HG03025 (cell line): ENCODE data around the gene METTL22.
"Not testable (repeated sequence)": the region's sequence is repeated elsewhere in the genome, so short reads cannot be mapped to it uniquely, and the experiment has no call there.

ENCODE experiments used
- ATAC-seq: cut with Tn5 transposase; IDR thresholded peaks from one replicate; pipeline ENCODE4 v1.9.1; 2021; ENCODE audit warnings: mild to moderate bottlenecking, moderate library complexity; ENCODE audit not compliant: unreplicated experiment, low FRiP score

METTL22 gene

DNA sequence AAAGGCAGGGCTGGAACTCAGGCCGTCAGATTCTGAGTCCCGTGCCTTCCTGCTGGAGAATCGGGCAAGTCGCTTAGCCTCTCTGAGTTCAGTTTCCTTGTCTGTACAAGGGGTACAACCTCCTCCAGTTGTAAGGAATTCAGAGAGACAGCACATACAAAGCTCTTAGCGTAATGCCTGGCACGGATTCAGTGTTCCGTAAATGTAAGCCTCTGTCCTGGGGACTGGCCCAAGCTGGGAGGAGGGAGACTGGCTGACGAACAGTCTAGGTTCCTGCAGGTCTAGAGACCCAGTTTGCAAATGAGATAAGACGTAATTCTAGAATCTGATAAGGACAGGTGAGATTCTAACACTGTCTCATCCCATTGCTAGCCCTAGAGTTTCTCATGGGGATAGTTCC lies 9.9 kb downstream of the METTL22 start:
- ATAC-seq: no peak

- no peak for ATAC-seq
Observed at GRCh38 chr16:8631818-8632465, 10.4 kb downstream of the METTL22 start.

- no peak for ATAC-seq
Observed at GRCh38 chr16:8632675-8633182, 11.2 kb downstream of the METTL22 start.

DNA sequence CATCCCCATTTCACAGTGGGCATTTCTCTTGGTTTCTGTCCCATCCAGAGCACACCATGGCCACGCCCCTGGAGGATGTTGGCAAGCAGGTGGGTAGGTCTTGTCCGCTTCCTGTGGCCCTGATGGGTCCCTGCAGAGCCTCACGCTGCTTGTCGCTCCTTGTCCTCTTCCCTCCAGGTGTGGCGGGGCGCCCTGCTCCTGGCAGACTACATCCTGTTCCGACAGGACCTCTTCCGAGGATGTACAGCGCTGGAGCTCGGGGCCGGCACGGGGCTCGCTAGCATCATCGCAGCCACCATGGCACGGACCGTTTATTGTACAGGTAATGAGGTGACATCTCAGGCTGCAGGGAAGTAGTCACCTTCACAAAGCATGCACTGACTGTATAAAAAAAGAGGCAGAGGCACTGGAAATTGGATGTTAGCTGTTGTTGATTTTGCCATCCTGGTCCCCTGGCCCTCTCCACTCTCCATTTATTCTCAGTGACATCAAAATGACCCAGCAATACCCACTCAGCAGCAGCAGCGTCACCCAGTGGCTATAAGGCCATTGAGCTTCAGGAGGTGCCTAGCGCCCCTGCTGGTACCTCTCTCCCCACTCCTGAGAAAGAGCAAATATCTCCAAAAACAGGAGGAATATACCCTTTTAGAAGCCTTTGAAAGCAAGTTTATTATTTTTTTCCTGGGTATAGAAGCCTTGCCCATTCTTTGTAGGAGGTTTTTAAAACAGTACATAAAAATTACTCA lies 13.7 kb downstream of the METTL22 start:
- no peak for ATAC-seq

GRCh38 chr16:8639694-8640093 lies 18.2 kb downstream of the METTL22 start:
- no peak for ATAC-seq

DNA sequence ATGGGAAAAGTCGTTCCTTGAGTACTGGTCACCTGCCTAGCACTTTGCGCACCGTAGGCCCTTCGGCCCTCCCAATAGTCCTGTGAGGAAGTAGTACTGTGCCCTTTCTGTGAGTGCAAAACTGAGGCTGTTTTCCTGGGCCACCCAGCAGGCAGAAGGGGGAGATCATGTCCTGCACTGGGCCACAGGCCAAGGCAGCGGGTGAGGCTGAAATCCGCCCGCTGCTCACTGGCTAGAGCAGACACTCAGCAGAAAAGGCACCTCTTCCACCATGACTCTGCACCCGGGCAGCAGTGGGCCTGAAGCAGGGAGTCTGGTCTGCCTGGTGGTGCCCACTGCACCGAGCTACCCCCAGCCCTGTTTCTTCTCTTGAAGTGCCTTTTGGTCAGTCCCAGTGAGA lies 20.2 kb downstream of the METTL22 start:
- ATAC-seq: no peak

DNA sequence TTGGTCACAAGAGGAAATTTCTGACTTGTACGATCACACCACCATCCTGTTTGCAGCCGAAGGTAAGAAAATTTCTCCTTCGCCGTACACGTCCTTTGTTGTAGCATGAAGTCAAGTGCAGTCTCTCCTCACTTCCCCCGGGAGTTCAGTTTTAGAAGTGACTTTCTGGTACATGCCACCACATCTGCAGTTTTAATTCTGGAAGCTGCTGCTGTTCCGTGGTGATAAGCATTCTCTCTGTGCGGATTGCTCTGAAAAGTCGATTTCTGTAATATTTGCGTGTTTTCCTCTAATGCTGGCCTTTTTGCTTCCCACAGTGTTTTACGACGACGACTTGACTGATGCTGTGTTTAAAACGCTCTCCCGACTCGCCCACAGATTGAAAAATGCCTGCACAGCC lies 20.6 kb downstream of the METTL22 start:
- ATAC-seq: no peak

GRCh38 chr16:8644211-8645140 lies 23.0 kb downstream of the METTL22 start:
- ATAC-seq: no peak

DNA sequence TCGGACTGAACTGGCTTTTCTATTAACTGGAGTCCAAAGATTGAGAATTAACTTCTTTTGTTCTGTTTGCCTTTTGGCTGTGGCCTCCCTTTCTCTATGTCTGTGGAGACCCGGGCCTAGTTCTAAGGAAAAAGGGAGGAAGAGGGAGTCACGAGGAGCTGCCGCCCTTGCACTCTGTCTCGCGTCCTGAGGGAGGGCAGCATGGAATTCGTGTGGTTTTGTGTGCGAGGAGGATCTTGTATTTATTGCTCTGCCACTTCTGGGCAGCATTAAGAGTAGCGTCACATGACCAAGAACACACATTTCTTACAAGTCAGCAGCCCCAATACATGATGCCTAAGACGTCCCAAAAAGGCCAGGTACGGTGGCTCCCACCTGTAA lies 23.6 kb downstream of the METTL22 start:
- ATAC-seq: no peak

GRCh38 chr16:8645831-8646230 lies 24.3 kb downstream of the METTL22 start:
- no peak for ATAC-seq

- no peak for ATAC-seq
Observed at GRCh38 chr16:8646326-8647053, 25.0 kb downstream of the METTL22 start.

DNA sequence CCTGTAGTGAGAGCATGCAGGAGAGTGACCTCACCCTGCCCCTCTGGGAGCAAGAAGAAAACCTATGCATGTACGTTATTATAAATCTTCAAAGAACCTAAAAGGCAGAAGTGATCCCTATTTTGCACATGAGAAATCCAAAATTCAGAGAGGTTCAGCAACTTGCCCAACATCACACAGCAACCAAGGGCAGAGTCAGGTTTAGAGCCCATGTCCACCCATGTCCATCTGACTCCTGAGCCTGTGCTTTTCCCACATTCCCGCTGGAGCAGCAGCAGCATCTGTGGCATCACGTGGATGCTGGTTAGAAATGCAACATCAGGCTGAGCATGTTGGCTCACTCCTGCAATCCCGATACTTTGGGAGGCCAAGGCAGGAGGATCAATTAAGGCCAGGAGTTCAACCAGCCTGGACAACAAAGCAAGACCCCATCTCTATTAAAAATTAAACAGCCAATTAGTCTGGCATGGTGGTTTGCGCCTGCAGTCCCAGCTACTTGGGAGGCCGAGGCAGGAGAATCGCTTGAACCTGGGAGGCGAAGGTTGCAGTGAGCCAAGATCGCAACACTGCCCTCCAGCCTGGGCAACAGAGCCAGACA lies 26.3 kb downstream of the METTL22 start:
- ATAC-seq: no peak

GRCh38 chr16:8648877-8649276 lies 27.4 kb downstream of the METTL22 start:
- no peak for ATAC-seq

GRCh38 chr16:8649829-8650554 lies 28.5 kb downstream of the METTL22 start:
- no peak for ATAC-seq

- ATAC-seq: not testable (repeated sequence)
Observed at GRCh38 chr16:8651958-8652357, 30.5 kb downstream of the METTL22 start.

GRCh38 chr16:8655184-8655717 lies 33.8 kb downstream of the METTL22 start:
- peak; percentile 71 for ATAC-seq

GRCh38 chr16:8656376-8656775 lies 34.9 kb downstream of the METTL22 start:
- ATAC-seq: no peak

- ATAC-seq: no peak
Observed at GRCh38 chr16:8660841-8661301, 39.4 kb downstream of the METTL22 start.

GRCh38 chr16:8661703-8662102 lies 40.2 kb downstream of the METTL22 start:
- ATAC-seq: no peak
